Osteocyte (in vitro differentiated cells): ENCODE data around the gene PLEKHB1. TPM values are rescaled to one million over a fixed set of nuclear protein-coding genes. Genes with fewer than 3 reads are reported as not detected.

Experiments used
- DNase-seq: peaks from one replicate; pipeline ENCODE4 v3.0.0; 2021; ENCODE audit warnings: mixed read lengths; ENCODE audit not compliant: unreplicated experiment; ENCODE audit errors: extremely low spot score
- H3K27ac Mint-ChIP-seq: one replicate; pipeline ENCODE4 v1.8.0; 2021; ENCODE audit warnings: mild to moderate bottlenecking, mixed read lengths; ENCODE audit not compliant: unreplicated experiment
- H3K27me3 Mint-ChIP-seq: one replicate; pipeline ENCODE4 v1.8.0; 2021; ENCODE audit warnings: mixed read lengths; ENCODE audit not compliant: unreplicated experiment
- H3K36me3 Mint-ChIP-seq: one replicate; pipeline ENCODE4 v1.8.0; 2021; ENCODE audit warnings: mixed read lengths; ENCODE audit not compliant: unreplicated experiment
- H3K4me1 Mint-ChIP-seq: one replicate; pipeline ENCODE4 v1.8.0; 2021; ENCODE audit warnings: mixed read lengths; ENCODE audit not compliant: unreplicated experiment
- H3K4me3 Mint-ChIP-seq: one replicate; pipeline ENCODE4 v1.8.0; 2021; ENCODE audit warnings: mild to moderate bottlenecking, moderate library complexity, mixed read lengths; ENCODE audit not compliant: unreplicated experiment
- H3K9me3 Mint-ChIP-seq: one replicate; pipeline ENCODE4 v1.8.0; 2021; ENCODE audit warnings: mixed read lengths; ENCODE audit not compliant: unreplicated experiment
- CTCF ChIP-seq: fragments of 200-600 bp; sonication (generic); IDR thresholded peaks from 2 replicates; pipeline ENCODE4 v1.5.0; 2021; ENCODE audit warnings: antibody characterized with exemption, mild to moderate bottlenecking, moderate library complexity
- total RNA-seq: library from RNA; stranded (reverse); gene quantifications from 2 replicates; pipeline ENCODE4 v1.2.1, GENCODE V29; 2021

PLEKHB1 gene
- total RNA-seq, 1 donor from 2014 or later, result 0.78 TPM

- Mint-ChIP-seq H3K27me3 (peaks cover 9% of the 10 kb centered on the region), H3K36me3 (no peaks in the 10 kb centered on the region), H3K4me1 (peaks cover 4% of the 10 kb centered on the region), H3K4me3 (no peak overlapping the region), H3K27ac (no peak overlapping the region), H3K9me3 (no peaks in the 10 kb centered on the region)
- no peak for TF ChIP-seq CTCF
- no peak for DNase-seq
Measured at GRCh38 chr11:73651661-73652045, 5.3 kb downstream of the PLEKHB1 start.

GRCh38 chr11:73652046-73652730 lies 5.8 kb downstream of the PLEKHB1 start:
- Mint-ChIP-seq H3K4me1 (peaks cover 2% of the 10 kb centered on the region), H3K27ac (no peak overlapping the region), H3K9me3 (no peaks in the 10 kb centered on the region), H3K4me3 (no peak overlapping the region), H3K36me3 (no peaks in the 10 kb centered on the region), H3K27me3 (peaks cover 9% of the 10 kb centered on the region)
- TF ChIP-seq CTCF, result no peak
- no peak for DNase-seq

GRCh38 chr11:73652856-73653559 lies 6.6 kb downstream of the PLEKHB1 start:
- no peak overlapping the region for H3K4me3 Mint-ChIP-seq
- H3K27me3 Mint-ChIP-seq, result peaks cover 9% of the 10 kb centered on the region
- no peak overlapping the region for H3K27ac Mint-ChIP-seq
- no peaks in the 10 kb centered on the region for H3K4me1 Mint-ChIP-seq
- no peak for DNase-seq
- H3K36me3 Mint-ChIP-seq, result no peaks in the 10 kb centered on the region
- TF ChIP-seq CTCF, result no peak
- no peaks in the 10 kb centered on the region for H3K9me3 Mint-ChIP-seq

- peaks cover 9% of the 10 kb centered on the region for H3K27me3 Mint-ChIP-seq
- H3K4me1 Mint-ChIP-seq, result no peaks in the 10 kb centered on the region
- DNase-seq, result no peak
- no peaks in the 10 kb centered on the region for H3K36me3 Mint-ChIP-seq
- no peak overlapping the region for H3K27ac Mint-ChIP-seq
- H3K9me3 Mint-ChIP-seq, result no peaks in the 10 kb centered on the region
- no peak overlapping the region for H3K4me3 Mint-ChIP-seq
- no peak for TF ChIP-seq CTCF
Measured at GRCh38 chr11:73653996-73654395, 7.6 kb downstream of the PLEKHB1 start.

GRCh38 chr11:73654482-73655021 lies 8.2 kb downstream of the PLEKHB1 start:
- DNase-seq, result no peak
- H3K4me1 Mint-ChIP-seq, result no peaks in the 10 kb centered on the region
- H3K36me3 Mint-ChIP-seq, result no peaks in the 10 kb centered on the region
- no peak overlapping the region for H3K27ac Mint-ChIP-seq
- no peaks in the 10 kb centered on the region for H3K9me3 Mint-ChIP-seq
- H3K27me3 Mint-ChIP-seq, result peaks cover 6% of the 10 kb centered on the region
- no peak overlapping the region for H3K4me3 Mint-ChIP-seq
- TF ChIP-seq CTCF, result no peak
